SK-N-SH (cell line): ENCODE results near the gene KRTAP22-2. TPM values are rescaled to one million over a fixed set of nuclear protein-coding genes. Genes with fewer than 3 reads are reported as not detected.

Source experiments
- CTCF ChIA-PET: fragments of 300-600, 350-600 bp; formaldehyde crosslinking; extraction: SDS; loops from one replicate; lab custom pipeline; 2021; lab: Yijun Ruan, JAX
- POLR2A ChIA-PET: fragments of 350-600 bp; sonication (Branson Sonifier 250); formaldehyde crosslinking; extraction: SDS; loops from one replicate; lab custom pipeline; 2020; ENCODE audit warnings: antibody characterized with exemption, inconsistent platforms; lab: Yijun Ruan, JAX
- DNase-seq: peaks from one replicate; pipeline ENCODE4 v3.0.0; 2012
- H2AFZ ChIP-seq: fragments of 200-600 bp; sonication (generic); 2 replicates; pipeline ENCODE4 v1.8.1; 2016; ENCODE audit warnings: antibody characterized with exemption, mild to moderate bottlenecking, low read depth
- H3F3A ChIP-seq: fragments of 200-600 bp; sonication (generic); replicated peaks from 2 replicates; pipeline ENCODE3; 2016; ENCODE audit warnings: antibody characterized with exemption, mild to moderate bottlenecking; ENCODE audit not compliant: insufficient read depth
- H3K27ac ChIP-seq, 2 experiments: fragments of 200-500 bp in 1 of 2; fragments of 200-600 bp in 1 of 2; sonication (Bioruptor generic) in 1 of 2; sonication (generic), shearing (Covaris generic) in 1 of 2; 2 replicates each; pipeline versions ENCODE4 v1.5.1 to v1.6.1; 2014 to 2016; ENCODE audit warnings: low read depth in 2 of 2, inconsistent platforms in 1 of 2, low read length in 1 of 2, mild to moderate bottlenecking in 1 of 2, mixed read lengths in 1 of 2
- H3K27me3 ChIP-seq: fragments of 200-600 bp; sonication (generic), shearing (Covaris generic); 2 replicates; pipeline ENCODE4 v1.6.1; 2016; ENCODE audit warnings: mixed run types; ENCODE audit not compliant: insufficient read depth
- H3K36me3 ChIP-seq, 2 experiments: fragments of 200-500 bp in 1 of 2; fragments of 200-600 bp in 1 of 2; sonication (Bioruptor generic) in 1 of 2; sonication (generic) in 1 of 2; replicated peaks in 1 of 2; 2 replicates each; pipeline versions ENCODE3 to v1.5.1; 2014 to 2016; ENCODE audit warnings: low read length in 1 of 2, mild to moderate bottlenecking in 1 of 2; ENCODE audit not compliant: insufficient read depth in 2 of 2, control insufficient read depth in 1 of 2
- H3K4me1 ChIP-seq, 2 experiments: fragments of 200-500 bp in 1 of 2; fragments of 200-600 bp in 1 of 2; sonication (Bioruptor generic) in 1 of 2; sonication (generic), shearing (Covaris generic) in 1 of 2; 2 replicates each; pipeline versions ENCODE4 v1.5.1 to v1.6.1; 2014 to 2016; ENCODE audit warnings: low read depth in 1 of 2, low read length in 1 of 2, mixed run types in 1 of 2; ENCODE audit not compliant: insufficient read depth in 2 of 2, control insufficient read depth in 1 of 2
- H3K4me2 ChIP-seq: fragments of 200-600 bp; sonication (generic), shearing (Covaris generic); 2 replicates; pipeline ENCODE4 v1.6.1; 2017; ENCODE audit warnings: mixed run types
- H3K4me3 ChIP-seq, 2 experiments: fragments of 200-500 bp in 1 of 2; fragments of 200-600 bp in 1 of 2; sonication (Bioruptor generic) in 1 of 2; sonication (generic), shearing (Covaris generic) in 1 of 2; 2 replicates each; pipeline versions ENCODE4 v1.5.1 to v1.8.1; 2014 to 2016; ENCODE audit warnings: low read depth in 2 of 2, inconsistent platforms in 1 of 2, low read length in 1 of 2, mild to moderate bottlenecking in 1 of 2, mixed read lengths in 1 of 2, moderate library complexity in 1 of 2
- H3K79me2 ChIP-seq: fragments of 200-600 bp; sonication (generic); 2 replicates; pipeline ENCODE4 v1.8.1; 2017; ENCODE audit warnings: mild to moderate bottlenecking; ENCODE audit not compliant: insufficient read depth
- H3K9ac ChIP-seq: fragments of 200-600 bp; sonication (generic); 2 replicates; pipeline ENCODE4 v1.6.1; 2017; ENCODE audit warnings: mixed run types
- H3K9me2 ChIP-seq: fragments of 200-600 bp; sonication (generic); 2 replicates; pipeline ENCODE4 v1.6.1; 2017; ENCODE audit warnings: mixed run types
- H3K9me3 ChIP-seq: fragments of 200-600 bp; sonication (generic); 2 replicates; pipeline ENCODE4 v1.6.1; 2017; ENCODE audit warnings: mixed run types, mild to moderate bottlenecking, moderate library complexity
- H4K20me1 ChIP-seq: fragments of 200-600 bp; sonication (generic); 2 replicates; pipeline ENCODE4 v1.6.1; 2017; ENCODE audit warnings: mild to moderate bottlenecking, mixed run types; ENCODE audit not compliant: insufficient read depth
- EZH2phosphoT487 ChIP-seq: fragments of 200-600 bp; sonication (generic); IDR thresholded peaks from 2 replicates; pipeline ENCODE4 v1.6.1; 2017; ENCODE audit warnings: low read depth, mixed run types, mild to moderate bottlenecking, antibody characterized with exemption, moderate library complexity, borderline replicate concordance
- FOXJ3 ChIP-seq: sonication (generic); formaldehyde crosslinking; IDR thresholded peaks from 2 replicates; pipeline ENCODE4 v1.5.1; 2020; ENCODE audit warnings: mild to moderate bottlenecking, missing genetic modification reagents
- FOXM1 ChIP-seq: IDR thresholded peaks from 2 replicates; pipeline ENCODE4 v1.4.0; 2012; ENCODE audit warnings: low read depth, mild to moderate bottlenecking
- GATA2 ChIP-seq: sonication (generic); formaldehyde crosslinking; IDR thresholded peaks from 2 replicates; pipeline ENCODE4 v1.5.0; 2020; ENCODE audit warnings: mild to moderate bottlenecking, missing genetic modification reagents
- JUND ChIP-seq: IDR thresholded peaks from 2 replicates; pipeline ENCODE4 v1.4.0; 2012
- MEF2A ChIP-seq: IDR thresholded peaks from 2 replicates; pipeline ENCODE4 v1.4.0; 2012; ENCODE audit warnings: low read depth, borderline replicate concordance
- MXI1 ChIP-seq: IDR thresholded peaks from 2 replicates; pipeline ENCODE4 v1.6.1; 2012; ENCODE audit warnings: mild to moderate bottlenecking, low read depth, low read length, improper control_type of control experiment
- NFIC ChIP-seq: IDR thresholded peaks from 2 replicates; pipeline ENCODE4 v1.4.0; 2012; ENCODE audit warnings: borderline replicate concordance
- RCOR1 ChIP-seq: fragments of 150-350 bp; IDR thresholded peaks from 2 replicates; pipeline ENCODE4 v1.6.1; 2017; ENCODE audit warnings: antibody characterized with exemption, low read length
- RFX5 ChIP-seq: IDR thresholded peaks from 2 replicates; pipeline ENCODE4 v1.6.1; 2012; ENCODE audit warnings: mild to moderate bottlenecking, improper control_type of control experiment, low read length
- SIN3A ChIP-seq: IDR thresholded peaks from 2 replicates; pipeline ENCODE4 v1.6.1; 2012; ENCODE audit warnings: low read depth, mild to moderate bottlenecking, low read length, moderate library complexity, borderline replicate concordance
- TCF12 ChIP-seq: IDR thresholded peaks from 2 replicates; pipeline ENCODE4 v1.4.0; 2012
- whole genome bisulfite sequencing: methylation state at CpG from one replicate; pipeline ENCODE4 v1.1.6; 2017; ENCODE audit warnings: low lambda C conversion rate; 5-methylcytosine and 5-hydroxymethylcytosine counted together
- polyA plus RNA-seq, 3 experiments: library from polyadenylated mRNA; depleted of rRNA; stranded (reverse); fragments of >200 nt; gene quantifications; 2 replicates each; pipeline ENCODE4 v1.2.3, GENCODE V29; 2012
- TF ChIP-seq, protein P1 (sequence below): IDR thresholded peaks from 2 replicates; pipeline ENCODE4 v1.6.1; 2012; ENCODE audit warnings: mild to moderate bottlenecking, low read depth, low read length, moderate library complexity
- TF ChIP-seq, protein P2 (sequence below): IDR thresholded peaks from 2 replicates; pipeline ENCODE4 v1.4.0; 2012; ENCODE audit warnings: low read depth, borderline replicate concordance
- TF ChIP-seq, protein P3 (sequence below): IDR thresholded peaks from 2 replicates; pipeline ENCODE4 v1.4.0; 2012; ENCODE audit warnings: low read depth
- TF ChIP-seq, protein P4 (sequence below): IDR thresholded peaks from 2 replicates; pipeline ENCODE4 v1.4.0; 2012; ENCODE audit warnings: low read depth, borderline replicate concordance

The KRTAP22-2 gene
- polyA plus RNA-seq, 1 of the 3 experiments (the other 2 are of a cell fraction) = not detected

DNA sequence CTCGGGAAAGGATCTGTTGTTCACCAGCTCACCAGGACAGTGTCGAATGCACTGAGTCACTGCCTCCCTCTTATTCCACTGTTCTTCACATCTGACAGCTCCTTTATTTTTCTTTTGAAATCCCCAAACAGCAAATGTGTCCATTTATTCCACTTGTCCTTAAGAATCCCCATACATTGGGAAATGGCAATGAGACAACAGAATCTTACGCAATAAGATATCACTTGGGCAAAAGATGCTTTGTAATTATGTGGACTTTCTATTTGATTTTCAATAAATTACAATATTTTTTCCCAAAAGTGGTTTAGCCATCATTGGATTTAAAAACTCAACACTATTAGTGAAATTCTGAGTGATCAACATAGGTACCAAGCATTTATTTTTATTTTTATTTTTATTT lies 48.5 kb upstream of the KRTAP22-2 start (continued):
- TF ChIP-seq, protein P1, sequence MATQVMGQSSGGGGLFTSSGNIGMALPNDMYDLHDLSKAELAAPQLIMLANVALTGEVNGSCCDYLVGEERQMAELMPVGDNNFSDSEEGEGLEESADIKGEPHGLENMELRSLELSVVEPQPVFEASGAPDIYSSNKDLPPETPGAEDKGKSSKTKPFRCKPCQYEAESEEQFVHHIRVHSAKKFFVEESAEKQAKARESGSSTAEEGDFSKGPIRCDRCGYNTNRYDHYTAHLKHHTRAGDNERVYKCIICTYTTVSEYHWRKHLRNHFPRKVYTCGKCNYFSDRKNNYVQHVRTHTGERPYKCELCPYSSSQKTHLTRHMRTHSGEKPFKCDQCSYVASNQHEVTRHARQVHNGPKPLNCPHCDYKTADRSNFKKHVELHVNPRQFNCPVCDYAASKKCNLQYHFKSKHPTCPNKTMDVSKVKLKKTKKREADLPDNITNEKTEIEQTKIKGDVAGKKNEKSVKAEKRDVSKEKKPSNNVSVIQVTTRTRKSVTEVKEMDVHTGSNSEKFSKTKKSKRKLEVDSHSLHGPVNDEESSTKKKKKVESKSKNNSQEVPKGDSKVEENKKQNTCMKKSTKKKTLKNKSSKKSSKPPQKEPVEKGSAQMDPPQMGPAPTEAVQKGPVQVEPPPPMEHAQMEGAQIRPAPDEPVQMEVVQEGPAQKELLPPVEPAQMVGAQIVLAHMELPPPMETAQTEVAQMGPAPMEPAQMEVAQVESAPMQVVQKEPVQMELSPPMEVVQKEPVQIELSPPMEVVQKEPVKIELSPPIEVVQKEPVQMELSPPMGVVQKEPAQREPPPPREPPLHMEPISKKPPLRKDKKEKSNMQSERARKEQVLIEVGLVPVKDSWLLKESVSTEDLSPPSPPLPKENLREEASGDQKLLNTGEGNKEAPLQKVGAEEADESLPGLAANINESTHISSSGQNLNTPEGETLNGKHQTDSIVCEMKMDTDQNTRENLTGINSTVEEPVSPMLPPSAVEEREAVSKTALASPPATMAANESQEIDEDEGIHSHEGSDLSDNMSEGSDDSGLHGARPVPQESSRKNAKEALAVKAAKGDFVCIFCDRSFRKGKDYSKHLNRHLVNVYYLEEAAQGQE = no peak
- TF ChIP-seq GATA2 (CRISPR knock-in tag) (no peak), FOXM1 (no peak), NFIC (no peak), EZH2phosphoT487 (no peak), FOXJ3 (CRISPR knock-in tag) (no peak), MXI1 (no peak), RCOR1 (no peak)
- TF ChIP-seq, protein P2, sequence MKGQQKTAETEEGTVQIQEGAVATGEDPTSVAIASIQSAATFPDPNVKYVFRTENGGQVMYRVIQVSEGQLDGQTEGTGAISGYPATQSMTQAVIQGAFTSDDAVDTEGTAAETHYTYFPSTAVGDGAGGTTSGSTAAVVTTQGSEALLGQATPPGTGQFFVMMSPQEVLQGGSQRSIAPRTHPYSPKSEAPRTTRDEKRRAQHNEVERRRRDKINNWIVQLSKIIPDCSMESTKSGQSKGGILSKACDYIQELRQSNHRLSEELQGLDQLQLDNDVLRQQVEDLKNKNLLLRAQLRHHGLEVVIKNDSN = no peak
- TF ChIP-seq, protein P3, sequence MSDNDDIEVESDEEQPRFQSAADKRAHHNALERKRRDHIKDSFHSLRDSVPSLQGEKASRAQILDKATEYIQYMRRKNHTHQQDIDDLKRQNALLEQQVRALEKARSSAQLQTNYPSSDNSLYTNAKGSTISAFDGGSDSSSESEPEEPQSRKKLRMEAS = no peak

DNA sequence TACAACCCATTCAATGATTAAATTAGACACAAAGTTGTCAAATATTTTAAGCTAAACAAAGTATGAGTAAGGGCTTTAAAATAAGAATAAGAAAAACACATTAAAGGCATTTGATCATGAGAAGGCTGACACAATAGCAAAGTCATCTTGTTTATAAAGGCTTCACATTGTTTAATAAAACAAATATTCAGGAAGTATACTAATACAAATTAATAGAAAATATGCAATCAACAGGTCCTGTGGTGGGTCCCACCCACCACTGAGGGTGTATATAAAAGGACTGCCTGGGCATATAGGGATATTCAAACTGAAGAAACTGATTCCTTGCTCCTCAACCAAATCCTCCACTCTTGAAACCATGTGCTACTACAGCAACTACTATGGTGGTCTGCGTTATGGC lies 44.7 kb upstream of the KRTAP22-2 start, which contains the start of gene KRTAP20-2:
Gene KRTAP20-2, plus strand, starts transcription at position 301 of the 400 bp plus-strand sequence. Its CDS starts 58 bp downstream, at position 359.
- Histone ChIP-seq H2AFZ (no peak within 1 kb of the TSS), H3K4me2 (no peak within 1 kb of the TSS), H3K4me3 (no peak within 1 kb of the TSS), H3K4me1 (no peaks in the 10 kb centered on the region), H4K20me1 (no peaks in the 10 kb centered on the region), H3K27me3 (no peaks in the 10 kb centered on the region; the same call in 1 of the 2 replicates), H3K36me3 (no peaks in the 10 kb centered on the region), H3F3A (no peaks in the 10 kb centered on the region), H3K27ac (no peak within 1 kb of the TSS), H3K79me2 (no peaks in the 10 kb centered on the region), H3K9ac (no peak within 1 kb of the TSS), H3K9me3 (no peaks in the 10 kb centered on the region), H3K9me2 (no peaks in the 10 kb centered on the region)
- ChIA-PET CTCF (no interaction called here), POLR2A (no interaction called here)
- WGBS = 0% methylated on average over 1 of the region's 1 CpG
- no peak for TF ChIP-seq SIN3A
- TF ChIP-seq, protein P4, sequence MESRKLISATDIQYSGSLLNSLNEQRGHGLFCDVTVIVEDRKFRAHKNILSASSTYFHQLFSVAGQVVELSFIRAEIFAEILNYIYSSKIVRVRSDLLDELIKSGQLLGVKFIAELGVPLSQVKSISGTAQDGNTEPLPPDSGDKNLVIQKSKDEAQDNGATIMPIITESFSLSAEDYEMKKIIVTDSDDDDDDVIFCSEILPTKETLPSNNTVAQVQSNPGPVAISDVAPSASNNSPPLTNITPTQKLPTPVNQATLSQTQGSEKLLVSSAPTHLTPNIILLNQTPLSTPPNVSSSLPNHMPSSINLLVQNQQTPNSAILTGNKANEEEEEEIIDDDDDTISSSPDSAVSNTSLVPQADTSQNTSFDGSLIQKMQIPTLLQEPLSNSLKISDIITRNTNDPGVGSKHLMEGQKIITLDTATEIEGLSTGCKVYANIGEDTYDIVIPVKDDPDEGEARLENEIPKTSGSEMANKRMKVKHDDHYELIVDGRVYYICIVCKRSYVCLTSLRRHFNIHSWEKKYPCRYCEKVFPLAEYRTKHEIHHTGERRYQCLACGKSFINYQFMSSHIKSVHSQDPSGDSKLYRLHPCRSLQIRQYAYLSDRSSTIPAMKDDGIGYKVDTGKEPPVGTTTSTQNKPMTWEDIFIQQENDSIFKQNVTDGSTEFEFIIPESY = no peak
- no peak for TF ChIP-seq JUND
- no peak for TF ChIP-seq TCF12
- no peak for TF ChIP-seq MEF2A
- TF ChIP-seq RFX5 = no peak
- TF ChIP-seq MXI1 = no peak
- DNase-seq = no peak
